Frontal cortex (tissue), 4 donors: Measurements from ENCODE around the gene LCN9. TPM values are rescaled to one million over a fixed set of nuclear protein-coding genes. Genes with fewer than 3 reads are reported as not detected.
A peak's percentile ranks its signal among the peaks of the same experiment; 100 is the strongest.
"Not testable (repeated sequence)": the region's sequence is repeated elsewhere in the genome, so short reads cannot be mapped to it uniquely, and the experiment has no call there.

Experiments
- DNase-seq, 2 donors: peaks; one replicate each; pipeline ENCODE4 v3.0.0; 2012; ENCODE audit warnings: low spot score in 2 of 2
- FAIRE-seq: peaks from 2 replicates; lab custom pipeline; 2012; peaks lifted over from hg19 to GRCh38; lab: Jason Lieb, UNC
- total RNA-seq: library from RNA; depleted of rRNA; stranded (reverse); fragments of >200 nt; gene quantifications from one replicate; pipeline ENCODE4 v1.2.3, GENCODE V29; 2014
- donor health status: control.
- donor health status: control.
- donor health status: control.

Gene LCN9
- total RNA-seq, 1 donor from 2014 or later = not detected

GRCh38 chr9:135644631-135645218 is 18.4 kb upstream of the LCN9 start:
- FAIRE-seq (no peak), DNase-seq (no peak)

GRCh38 chr9:135647884-135648283 is 15.2 kb upstream of the LCN9 start:
- FAIRE-seq (no peak), DNase-seq (no peak)

GRCh38 chr9:135648494-135649410 is 14.4 kb upstream of the LCN9 start:
- FAIRE-seq = no peak
- DNase-seq = no peak

GRCh38 chr9:135649508-135649907 is 13.6 kb upstream of the LCN9 start:
- no peak for DNase-seq
- FAIRE-seq = no peak

- FAIRE-seq (no peak), DNase-seq (no peak)
Observed at GRCh38 chr9:135650408-135650807, 12.7 kb upstream of the LCN9 start.

GRCh38 chr9:135655317-135655716 is 7.8 kb upstream of the LCN9 start:
- DNase-seq (no peak), FAIRE-seq (no peak)

- DNase-seq (no peak), FAIRE-seq (no peak)
Observed at GRCh38 chr9:135657416-135657815, 5.7 kb upstream of the LCN9 start.

- FAIRE-seq = no peak
- DNase-seq = no peak
Observed at GRCh38 chr9:135659252-135659651, 3.9 kb upstream of the LCN9 start.

GRCh38 chr9:135660407-135660806 is 2.7 kb upstream of the LCN9 start:
- DNase-seq (no peak), FAIRE-seq (no peak)

GRCh38 chr9:135661816-135662560 is 1.1 kb upstream of the LCN9 start:
- DNase-seq (no peak), FAIRE-seq (no peak)

- FAIRE-seq = no peak
- no peak for DNase-seq
Observed at GRCh38 chr9:135663451-135663770, 302 bp downstream of the LCN9 start.

GRCh38 chr9:135663857-135664256 is 748 bp downstream of the LCN9 start:
- FAIRE-seq = no peak

GRCh38 chr9:135664266-135664665 is 1.2 kb downstream of the LCN9 start:
- DNase-seq = no peak
- FAIRE-seq = no peak

More at GRCh38 chr9:135663857-135664256, 748 bp downstream of the LCN9 start:
- DNase-seq = no peak

- DNase-seq (no peak), FAIRE-seq (no peak)
Observed at GRCh38 chr9:135664801-135665794, 2.0 kb downstream of the LCN9 start.

GRCh38 chr9:135665795-135666189 is 2.7 kb downstream of the LCN9 start:
- DNase-seq (no peak), FAIRE-seq (no peak)

- DNase-seq (no peak), FAIRE-seq (no peak)
Observed at GRCh38 chr9:135666534-135667462, 3.7 kb downstream of the LCN9 start.

GRCh38 chr9:135667463-135668001 is 4.4 kb downstream of the LCN9 start:
- FAIRE-seq (no peak), DNase-seq (peak in 1 of 2 donors; percentile 57)

GRCh38 chr9:135669018-135669417 is 5.9 kb downstream of the LCN9 start:
- not testable (repeated sequence) for FAIRE-seq, DNase-seq
